GM21786 (cell line): Measurements from ENCODE around the gene LOXL4.
"Not testable (repeated sequence)": the region's sequence is repeated elsewhere in the genome, so short reads cannot be mapped to it uniquely, and the experiment has no call there.

Experiments
- ATAC-seq: cut with Tn5 transposase; IDR thresholded peaks from one replicate; pipeline ENCODE4 v1.9.1; 2021; ENCODE audit not compliant: unreplicated experiment

Gene LOXL4

DNA sequence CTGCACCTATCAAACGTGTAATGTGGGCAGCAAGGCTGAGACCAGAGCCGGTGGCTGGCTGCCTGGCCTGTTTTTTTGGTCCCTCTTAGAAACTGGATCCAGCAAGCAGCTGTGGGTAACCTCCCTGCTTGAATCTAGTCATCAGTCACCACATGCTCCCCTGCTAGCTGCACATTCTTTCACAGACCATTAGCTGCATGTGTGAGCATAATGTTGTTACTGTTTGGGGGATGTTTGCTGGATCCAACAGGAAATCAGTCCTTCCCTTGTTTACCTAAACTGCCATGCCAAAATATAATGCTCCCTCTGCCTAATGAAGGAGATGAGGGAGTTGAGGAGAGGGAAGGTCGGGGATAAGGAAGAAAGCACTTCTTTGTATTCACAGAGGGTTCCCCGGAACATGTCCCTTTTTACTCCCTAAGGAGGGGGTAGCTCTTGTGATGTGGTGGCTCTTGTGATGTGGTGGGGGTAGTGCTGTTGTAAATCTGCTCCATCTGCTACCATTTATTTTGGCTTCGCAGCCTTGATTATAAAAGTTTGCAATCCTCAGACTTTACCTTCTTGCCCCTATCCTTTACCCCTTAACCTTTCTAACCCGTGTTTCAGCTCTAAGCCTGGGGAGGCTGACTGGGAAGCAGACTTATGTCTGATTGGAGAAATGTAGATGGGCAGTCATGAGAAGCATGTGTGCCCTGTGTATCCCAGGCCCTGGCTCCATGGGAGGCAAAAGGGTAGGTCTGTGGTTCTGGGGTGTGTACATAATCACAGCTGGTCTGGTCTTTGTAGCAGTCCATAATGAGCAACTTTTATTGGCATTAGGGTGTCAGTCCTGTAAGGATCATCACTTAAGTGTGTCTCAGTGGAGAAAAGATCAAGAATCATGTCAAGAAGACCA is 20.8 kb downstream of the LOXL4 start:
- no peak for ATAC-seq

DNA sequence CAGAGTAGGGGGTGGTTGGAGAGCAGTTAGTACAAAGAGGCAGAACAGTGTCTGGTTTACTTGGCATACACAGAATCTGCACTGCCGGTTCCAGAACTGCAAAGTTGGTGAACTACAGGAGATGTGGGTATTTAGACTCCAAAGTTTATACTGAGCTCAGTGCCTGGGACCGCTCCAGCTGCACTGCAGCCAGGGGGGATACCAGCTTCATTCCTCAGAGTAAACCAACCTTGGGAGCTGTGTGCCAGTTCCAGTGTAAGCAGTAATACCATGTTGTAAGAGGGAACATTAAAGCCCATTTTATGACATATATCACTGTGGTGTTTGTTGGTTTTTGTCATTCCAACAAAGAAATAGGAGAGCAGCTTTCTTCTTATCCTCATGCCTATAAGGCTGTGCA is 23.4 kb downstream of the LOXL4 start:
- no peak for ATAC-seq

DNA sequence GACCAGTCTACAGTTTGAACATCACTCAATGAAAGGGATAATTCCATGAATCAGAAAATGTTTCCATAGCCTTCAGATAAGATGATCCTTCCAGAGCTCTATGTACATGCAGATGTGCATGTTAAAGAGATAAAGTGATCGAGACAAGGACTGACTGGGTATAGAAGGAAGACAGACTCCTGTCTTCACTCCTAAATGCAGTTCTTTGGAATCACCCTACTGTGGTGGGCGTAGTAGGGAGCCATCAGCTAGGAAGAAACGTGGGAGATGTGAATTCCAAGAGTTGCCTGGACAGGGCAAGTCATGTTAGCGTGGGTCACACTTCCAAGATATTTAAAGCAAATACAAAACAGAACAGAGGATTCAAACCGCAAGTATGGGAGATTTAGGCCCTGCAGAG is 23.9 kb downstream of the LOXL4 start:
- ATAC-seq: no peak

GRCh38 chr10:98242823-98243222 is 25.2 kb downstream of the LOXL4 start:
- ATAC-seq: no peak

- no peak for ATAC-seq
Observed at GRCh38 chr10:98240524-98240923, 27.5 kb downstream of the LOXL4 start.

- ATAC-seq: no peak
Observed at GRCh38 chr10:98238391-98238790, 29.6 kb downstream of the LOXL4 start.

- no peak for ATAC-seq
Observed at GRCh38 chr10:98236862-98237261, 31.1 kb downstream of the LOXL4 start.

DNA sequence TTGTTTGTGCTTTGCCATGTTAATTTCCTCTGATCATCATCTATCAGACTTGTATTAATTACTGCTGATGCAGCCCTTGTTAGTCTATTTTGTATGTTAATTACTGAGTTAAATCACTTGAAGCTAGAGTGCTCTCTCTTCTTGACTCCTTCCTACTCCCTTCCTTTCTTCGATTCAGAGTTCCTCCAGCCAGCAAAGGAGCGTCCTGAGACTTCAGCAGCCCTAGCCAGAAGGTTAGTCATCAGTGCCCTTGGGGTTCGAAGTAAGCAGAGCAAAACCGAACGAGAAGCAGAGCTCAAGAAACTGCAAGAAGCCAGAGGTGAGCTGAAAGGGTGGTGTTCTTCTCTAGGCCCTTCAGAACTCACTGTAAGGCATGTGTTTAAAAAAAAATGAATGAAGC is 32.1 kb downstream of the LOXL4 start:
- no peak for ATAC-seq

GRCh38 chr10:98231417-98231816 is 36.6 kb downstream of the LOXL4 start:
- ATAC-seq: no peak

DNA sequence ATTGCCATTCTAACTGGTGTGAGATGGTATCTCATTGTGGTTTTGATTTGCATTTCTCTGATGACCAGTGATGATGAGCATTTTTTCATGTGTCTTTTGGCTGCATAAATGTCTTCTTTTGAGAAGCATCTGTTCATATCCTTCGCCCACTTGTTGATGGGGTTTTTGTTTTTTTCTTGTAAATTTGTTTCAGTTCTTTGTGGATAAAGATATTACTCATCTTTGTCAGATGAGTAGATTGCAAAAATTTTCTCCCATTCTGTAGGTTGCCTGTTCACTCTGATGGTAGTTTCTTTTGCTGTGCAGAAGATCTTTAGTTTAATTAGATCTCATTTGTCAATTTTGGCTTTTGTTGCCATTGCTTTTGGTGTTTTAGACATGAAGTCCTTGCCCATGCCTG is 39.7 kb downstream of the LOXL4 start:
- ATAC-seq: not testable (repeated sequence)

- ATAC-seq: not testable (repeated sequence)
Observed at GRCh38 chr10:98227713-98228112, 40.3 kb downstream of the LOXL4 start.

DNA sequence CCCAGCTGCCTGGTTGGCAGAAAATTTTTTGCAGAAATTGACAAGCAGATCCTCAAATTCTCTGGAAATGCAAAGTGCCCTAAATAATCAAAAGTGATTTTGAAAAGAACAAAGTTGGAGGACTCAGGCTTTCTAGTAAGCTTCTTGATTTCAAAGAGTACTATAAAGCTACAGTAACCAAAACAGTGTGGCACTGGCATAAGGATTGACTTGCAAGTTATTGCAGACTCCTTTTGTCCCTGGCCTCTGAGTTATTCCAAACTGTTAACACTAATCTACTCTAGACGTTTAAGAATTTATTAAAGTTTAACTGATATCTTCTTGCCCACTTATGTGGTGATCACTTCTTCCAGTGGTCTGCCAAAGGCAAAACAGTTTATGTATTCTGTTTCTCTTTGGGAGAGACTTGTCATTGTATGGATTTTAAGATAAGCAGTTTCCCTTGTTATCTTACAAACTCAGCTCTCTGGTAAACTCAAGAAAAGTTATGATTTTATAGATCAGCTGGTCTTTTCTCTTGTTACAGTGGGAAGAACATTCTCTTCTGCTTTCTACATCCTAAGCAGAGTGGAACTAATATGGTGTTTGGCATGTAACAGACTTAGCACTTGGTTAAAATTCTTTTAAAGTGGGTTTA is 41.4 kb downstream of the LOXL4 start:
- ATAC-seq: no peak

DNA sequence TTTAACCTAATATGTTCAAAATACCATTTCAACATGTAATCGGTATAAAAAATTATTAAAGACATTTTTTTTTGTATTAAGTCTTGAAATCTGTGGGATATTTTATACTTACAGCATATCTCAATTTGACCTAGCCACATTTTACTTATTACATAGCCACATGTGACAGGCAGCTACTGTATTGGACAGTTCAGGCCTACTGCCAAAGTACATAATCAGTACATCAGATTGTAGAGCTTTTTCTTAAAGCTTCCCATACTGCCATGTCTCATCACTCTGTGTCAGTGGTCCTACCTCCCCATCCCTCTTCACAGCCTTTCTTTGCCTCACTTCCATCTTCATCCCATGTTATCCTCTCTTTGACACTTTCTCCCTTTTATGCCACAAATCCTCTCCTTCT is 43.0 kb downstream of the LOXL4 start:
- ATAC-seq: no peak

GRCh38 chr10:98224509-98224908 is 43.5 kb downstream of the LOXL4 start:
- ATAC-seq: no peak

DNA sequence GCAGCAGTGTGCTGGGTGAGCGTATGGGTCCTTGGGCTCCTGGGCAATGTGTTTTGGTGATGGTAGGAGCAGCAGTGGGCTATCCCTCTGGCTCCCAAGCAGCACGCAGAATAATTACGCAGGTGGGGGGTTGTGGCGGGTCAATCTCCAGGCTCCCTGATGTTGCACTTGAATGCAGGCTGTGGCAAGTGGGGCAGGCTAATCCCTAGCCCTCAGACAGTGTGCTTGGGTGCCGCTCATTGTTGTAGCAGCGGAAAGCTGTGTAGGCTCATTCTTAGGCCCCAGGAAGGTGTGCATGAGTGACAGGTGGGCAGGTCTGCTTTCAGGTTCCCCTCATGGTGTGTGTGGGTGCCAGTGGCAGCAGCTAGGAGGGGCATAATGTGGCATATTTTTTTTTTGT is 44.1 kb downstream of the LOXL4 start:
- no peak for ATAC-seq

DNA sequence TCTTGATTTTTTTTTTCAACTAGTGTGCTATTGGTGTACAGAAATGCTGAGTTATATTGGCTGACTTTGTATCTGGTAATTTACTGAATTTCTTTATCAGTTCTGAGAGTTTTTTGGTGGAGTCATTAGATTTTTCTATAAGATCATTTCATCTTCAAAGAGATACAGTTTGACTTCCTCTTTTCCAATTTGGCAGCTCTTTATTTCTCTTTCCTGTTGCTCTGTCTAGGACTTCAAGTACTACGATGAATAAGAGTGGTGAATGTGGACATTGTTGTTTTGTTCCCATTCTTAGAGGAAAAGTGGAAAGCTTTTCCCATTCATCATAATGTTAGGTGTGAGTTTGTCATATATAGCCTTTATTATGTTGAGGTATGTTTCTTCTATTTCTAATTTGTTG is 50.2 kb downstream of the LOXL4 start:
- no peak for ATAC-seq

DNA sequence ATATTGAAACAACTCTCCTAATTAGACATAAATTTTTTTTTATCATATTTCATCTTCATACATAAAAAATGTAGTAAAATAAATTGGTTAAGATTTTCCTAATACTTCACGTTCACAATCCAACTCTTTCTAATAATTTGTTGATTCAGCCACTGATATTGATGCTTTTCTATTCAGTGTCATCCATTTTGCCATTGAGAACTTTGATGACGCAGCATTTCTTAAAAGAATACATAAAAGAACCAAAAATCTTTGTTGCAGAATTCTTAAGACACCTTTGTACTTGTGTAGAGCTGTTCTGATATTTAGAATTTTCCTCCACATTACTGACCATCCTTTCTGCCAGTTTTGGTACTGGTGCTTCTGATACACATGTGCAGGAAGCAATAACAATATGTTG is 52.6 kb downstream of the LOXL4 start:
- ATAC-seq: no peak

DNA sequence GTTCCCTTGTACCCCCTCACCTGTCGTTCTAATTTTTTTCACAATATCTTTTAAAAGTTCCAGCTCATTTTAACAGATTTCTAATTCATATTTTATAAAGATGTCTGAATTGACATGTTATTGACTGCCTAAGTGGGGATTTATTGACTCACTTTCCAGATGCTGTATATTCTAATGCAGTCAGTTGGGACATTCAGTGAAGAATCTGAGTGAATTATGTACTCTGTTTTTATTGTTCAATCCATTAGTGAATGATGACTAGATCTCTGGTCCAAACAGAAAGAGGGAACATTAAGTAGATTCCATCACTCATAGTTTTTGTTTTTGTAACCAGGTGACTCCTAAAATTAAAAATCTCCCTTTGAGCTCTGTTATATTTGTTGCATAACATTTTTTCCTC is 54.3 kb downstream of the LOXL4 start:
- ATAC-seq: no peak

- ATAC-seq: no peak
Observed at GRCh38 chr10:98212196-98212595, 55.8 kb downstream of the LOXL4 start.

DNA sequence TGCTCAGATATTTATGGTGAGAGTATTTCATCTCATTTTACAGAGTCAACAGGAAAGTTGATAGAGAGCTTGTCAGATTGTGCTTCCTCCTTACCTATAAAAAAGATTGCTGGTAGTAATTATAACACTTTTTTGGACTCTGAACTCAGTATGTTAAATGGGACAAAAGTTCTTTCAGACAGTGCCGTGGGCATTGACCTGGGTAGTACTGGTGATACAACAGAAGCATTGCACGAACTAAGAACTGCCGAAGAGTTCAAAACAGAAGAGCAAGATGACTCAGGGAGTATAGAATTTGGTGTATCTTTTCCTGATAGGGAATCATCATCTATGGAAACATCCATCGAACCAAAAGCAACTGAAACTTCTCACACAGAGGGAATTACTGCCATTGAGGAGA is 58.6 kb downstream of the LOXL4 start:
- no peak for ATAC-seq

- ATAC-seq: no peak
Observed at GRCh38 chr10:98208925-98209324, 59.1 kb downstream of the LOXL4 start.

GRCh38 chr10:98205351-98205750 is 62.6 kb downstream of the LOXL4 start:
- ATAC-seq: no peak

DNA sequence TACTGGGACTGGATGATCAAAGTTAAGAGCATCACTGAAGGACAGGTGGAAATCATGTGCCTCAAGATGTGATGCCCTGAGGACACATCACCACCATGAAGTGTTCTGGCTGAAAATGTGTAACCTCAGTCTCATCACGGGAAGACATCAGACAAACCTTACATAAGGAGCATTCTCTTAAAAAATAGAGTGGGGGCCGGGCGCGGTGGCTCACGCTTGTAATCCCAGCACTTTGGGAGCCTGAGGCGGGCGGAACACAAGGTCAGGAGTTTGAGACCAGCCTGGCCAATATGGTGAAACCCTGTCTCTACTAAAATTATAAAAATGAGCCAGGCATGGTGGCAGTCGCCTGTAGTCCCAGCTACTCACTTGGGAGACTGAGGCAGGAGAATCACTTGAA is 65.6 kb downstream of the LOXL4 start:
- no peak for ATAC-seq
